GM18520 (cell line): ENCODE measurements around the gene BRCC3.
"Not testable (repeated sequence)": the region's sequence is repeated elsewhere in the genome, so short reads cannot be mapped to it uniquely, and the experiment has no call there.

ENCODE experiments used
- ATAC-seq: cut with Tn5 transposase; IDR thresholded peaks from one replicate; pipeline ENCODE4 v1.9.1; 2021; ENCODE audit not compliant: unreplicated experiment

Gene BRCC3

GRCh38 chrX:155143959-155144548 lies 72.7 kb downstream of the BRCC3 start:
- ATAC-seq = no peak

DNA sequence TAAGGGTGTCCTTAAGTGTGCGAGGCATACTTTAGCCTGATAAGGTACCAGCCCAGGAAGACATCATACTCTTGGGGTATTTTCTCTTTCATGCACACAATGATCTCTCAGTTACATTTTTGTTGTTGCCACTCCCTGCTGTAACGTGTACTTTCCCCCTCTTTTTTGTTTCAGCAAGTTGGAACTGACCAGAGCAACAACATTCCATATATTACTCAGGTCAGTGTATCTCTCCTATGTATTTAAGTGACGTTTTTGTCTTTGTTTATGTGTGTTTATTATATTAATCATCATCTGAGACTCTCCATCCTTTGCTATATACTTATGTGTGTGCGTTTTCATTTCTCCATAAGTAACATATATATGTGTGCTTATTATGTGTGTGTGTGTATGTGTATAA lies 73.6 kb downstream of the BRCC3 start:
- no peak for ATAC-seq

- ATAC-seq = not testable (repeated sequence)
These were observed 76.3 kb downstream of the BRCC3 start for GRCh38 chrX:155147612-155148011.

GRCh38 chrX:155148166-155148565 lies 76.9 kb downstream of the BRCC3 start:
- not testable (repeated sequence) for ATAC-seq

GRCh38 chrX:155148724-155149537 lies 77.6 kb downstream of the BRCC3 start:
- no peak for ATAC-seq

GRCh38 chrX:155169881-155170280 lies 98.6 kb downstream of the BRCC3 start:
- no peak for ATAC-seq
